Peyer's patch (tissue), 4 donors: ENCODE results near the gene MEMO1. TPM values are rescaled to one million over a fixed set of nuclear protein-coding genes. Genes with fewer than 3 reads are reported as not detected.

ENCODE experiments used
- DNase-seq, 3 donors: peaks; one replicate each; pipeline ENCODE4 v3.0.0-alpha.2; 2017 to 2019
- H3K27ac ChIP-seq, 4 donors: fragments of 200-600 bp; sonication (generic); one replicate each; pipeline ENCODE4 v1.5.1; 2016 to 2019
- H3K27me3 ChIP-seq, 2 donors: fragments of 200-600 bp; sonication (generic); one replicate each; pipeline ENCODE4 v1.5.1; 2019
- H3K36me3 ChIP-seq, 3 donors: fragments of 200-600 bp; sonication (generic); one replicate each; pipeline ENCODE4 v1.5.1; 2016 to 2019
- H3K4me1 ChIP-seq, 4 donors: fragments of 200-600 bp; sonication (generic); one replicate each; pipeline ENCODE4 v1.5.1; 2016 to 2019
- H3K4me3 ChIP-seq, 4 donors: fragments of 200-600 bp; sonication (generic); 1 replicate in 3 of 4; 2 replicates in 1 of 4; pipeline ENCODE4 v1.5.1; 2016 to 2019; ENCODE audit warnings: mild to moderate bottlenecking in 1 of 4
- H3K9me3 ChIP-seq, 4 donors: fragments of 200-600 bp; sonication (generic); one replicate each; pipeline ENCODE4 v1.5.1; 2016 to 2019; ENCODE audit warnings: mild to moderate bottlenecking in 1 of 4
- POLR2A ChIP-seq, 2 donors: fragments of 450-650 bp; IDR thresholded peaks; one replicate each; pipeline ENCODE4 v1.5.1; 2017; ENCODE audit warnings: antibody characterized with exemption in 2 of 2, mild to moderate bottlenecking in 2 of 2, moderate library complexity in 2 of 2
- total RNA-seq, 4 donors: library from RNA; depleted of rRNA; stranded (reverse); fragments of >200 nt; gene quantifications; one replicate each; pipeline ENCODE4 v1.1.0, GENCODE V29; 2016
- TF ChIP-seq, protein P1 (sequence below), 6 experiments: fragments of 450-650 bp in 4 of 6; fragments of 200-600 bp in 2 of 6; sonication (generic) in 1 of 6; IDR thresholded peaks; one replicate each; pipeline ENCODE4 v1.5.1; 2017 to 2019; ENCODE audit warnings: antibody characterized with exemption in 6 of 6, mild to moderate bottlenecking in 3 of 6, moderate library complexity in 1 of 6

Gene MEMO1
- total RNA-seq, 4 donors from 2014 or later = 5.2 to 27.3 (median 21.7) TPM

DNA sequence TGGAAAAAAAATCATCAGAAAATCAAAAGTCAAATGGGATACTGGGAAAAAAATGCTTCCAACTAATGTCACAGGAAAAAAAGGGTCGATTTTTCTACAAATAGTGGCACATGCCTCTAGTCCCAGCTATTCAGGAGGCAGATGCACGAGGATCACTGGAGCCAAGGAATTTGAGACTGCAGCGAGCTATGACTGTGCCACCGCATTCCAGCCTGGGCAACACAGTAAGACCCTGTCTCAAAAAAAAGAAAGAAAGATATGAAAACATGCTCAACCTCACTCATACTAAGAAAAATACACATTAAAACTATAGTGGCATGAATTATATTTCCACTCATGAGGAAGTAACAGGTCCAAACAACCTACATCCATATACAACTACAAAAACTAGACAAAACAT is 17.9 kb downstream of the MEMO1 start:
- H3K27ac ChIP-seq = no peak overlapping the region
- no peak overlapping the region for H3K4me3 ChIP-seq
- H3K9me3 ChIP-seq = no peaks in the 10 kb centered on the region
- no peaks in the 10 kb centered on the region for H3K36me3 ChIP-seq
- H3K27me3 ChIP-seq = no peaks in the 10 kb centered on the region
- DNase-seq = no peak
- H3K4me1 ChIP-seq = no peaks in the 10 kb centered on the region
- TF ChIP-seq POLR2A (IDR thresholded peaks at IDR 0.05) = no peak
- TF ChIP-seq, protein P1, sequence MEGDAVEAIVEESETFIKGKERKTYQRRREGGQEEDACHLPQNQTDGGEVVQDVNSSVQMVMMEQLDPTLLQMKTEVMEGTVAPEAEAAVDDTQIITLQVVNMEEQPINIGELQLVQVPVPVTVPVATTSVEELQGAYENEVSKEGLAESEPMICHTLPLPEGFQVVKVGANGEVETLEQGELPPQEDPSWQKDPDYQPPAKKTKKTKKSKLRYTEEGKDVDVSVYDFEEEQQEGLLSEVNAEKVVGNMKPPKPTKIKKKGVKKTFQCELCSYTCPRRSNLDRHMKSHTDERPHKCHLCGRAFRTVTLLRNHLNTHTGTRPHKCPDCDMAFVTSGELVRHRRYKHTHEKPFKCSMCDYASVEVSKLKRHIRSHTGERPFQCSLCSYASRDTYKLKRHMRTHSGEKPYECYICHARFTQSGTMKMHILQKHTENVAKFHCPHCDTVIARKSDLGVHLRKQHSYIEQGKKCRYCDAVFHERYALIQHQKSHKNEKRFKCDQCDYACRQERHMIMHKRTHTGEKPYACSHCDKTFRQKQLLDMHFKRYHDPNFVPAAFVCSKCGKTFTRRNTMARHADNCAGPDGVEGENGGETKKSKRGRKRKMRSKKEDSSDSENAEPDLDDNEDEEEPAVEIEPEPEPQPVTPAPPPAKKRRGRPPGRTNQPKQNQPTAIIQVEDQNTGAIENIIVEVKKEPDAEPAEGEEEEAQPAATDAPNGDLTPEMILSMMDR (IDR thresholded peaks at IDR 0.05) = no peak

DNA sequence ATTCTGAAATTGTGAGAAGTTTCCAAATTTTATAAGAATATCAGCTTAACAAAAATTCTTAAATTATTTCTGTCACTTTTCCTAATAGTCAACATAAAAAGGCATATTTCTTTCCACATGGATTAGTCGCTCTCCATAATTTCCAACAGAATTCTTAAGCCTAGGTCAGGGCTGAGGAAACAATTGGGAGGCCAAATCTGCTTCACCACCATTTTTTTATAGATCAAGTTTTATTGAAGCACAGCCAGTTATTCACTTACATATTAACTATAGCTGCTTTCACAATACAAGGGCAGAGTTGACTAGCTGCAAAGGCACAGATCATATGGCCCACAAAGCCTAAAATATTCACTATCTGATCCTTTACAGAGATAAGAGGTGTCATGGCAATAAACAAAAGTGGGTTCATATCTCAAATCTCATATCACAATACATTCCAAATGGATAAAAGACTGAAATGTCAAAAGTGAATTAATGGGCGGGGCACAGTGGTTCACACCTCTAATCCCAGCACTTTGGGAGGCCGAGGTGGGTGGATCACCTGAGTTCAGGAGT is 18.7 kb downstream of the MEMO1 start:
- no peak for DNase-seq
- Histone ChIP-seq H3K4me3 (no peak overlapping the region), H3K27me3 (no peaks in the 10 kb centered on the region), H3K9me3 (no peaks in the 10 kb centered on the region), H3K27ac (no peak overlapping the region), H3K36me3 (no peaks in the 10 kb centered on the region), H3K4me1 (no peaks in the 10 kb centered on the region)
- TF ChIP-seq POLR2A (IDR thresholded peaks at IDR 0.05) = no peak
- TF ChIP-seq, protein P1 (IDR thresholded peaks at IDR 0.05) = no peak

DNA sequence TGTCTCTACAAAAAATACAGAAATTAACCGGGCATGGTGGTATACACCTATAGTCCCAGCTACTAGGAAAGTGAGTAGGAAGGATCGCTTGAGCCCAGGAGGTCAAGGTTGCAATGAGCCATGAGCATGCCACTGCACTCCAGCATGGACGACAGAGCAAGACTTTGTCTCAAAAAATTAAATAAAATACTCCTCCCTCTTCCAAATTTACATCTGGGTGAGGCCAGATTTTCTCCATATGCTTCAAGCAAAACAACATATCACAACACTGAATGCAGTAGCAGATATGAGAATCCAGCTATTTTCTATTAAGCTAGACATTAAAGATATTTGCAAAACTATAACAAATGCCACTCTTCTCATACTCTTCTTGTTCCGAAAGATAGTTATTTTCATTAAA is 20.9 kb downstream of the MEMO1 start:
- Histone ChIP-seq H3K9me3 (no peaks in the 10 kb centered on the region), H3K27ac (no peak overlapping the region), H3K36me3 (no peaks in the 10 kb centered on the region), H3K4me1 (no peaks in the 10 kb centered on the region), H3K27me3 (no peaks in the 10 kb centered on the region), H3K4me3 (no peak overlapping the region)
- no peak for TF ChIP-seq POLR2A (IDR thresholded peaks at IDR 0.05)
- TF ChIP-seq, protein P1 (IDR thresholded peaks at IDR 0.05) = no peak
- no peak for DNase-seq

DNA sequence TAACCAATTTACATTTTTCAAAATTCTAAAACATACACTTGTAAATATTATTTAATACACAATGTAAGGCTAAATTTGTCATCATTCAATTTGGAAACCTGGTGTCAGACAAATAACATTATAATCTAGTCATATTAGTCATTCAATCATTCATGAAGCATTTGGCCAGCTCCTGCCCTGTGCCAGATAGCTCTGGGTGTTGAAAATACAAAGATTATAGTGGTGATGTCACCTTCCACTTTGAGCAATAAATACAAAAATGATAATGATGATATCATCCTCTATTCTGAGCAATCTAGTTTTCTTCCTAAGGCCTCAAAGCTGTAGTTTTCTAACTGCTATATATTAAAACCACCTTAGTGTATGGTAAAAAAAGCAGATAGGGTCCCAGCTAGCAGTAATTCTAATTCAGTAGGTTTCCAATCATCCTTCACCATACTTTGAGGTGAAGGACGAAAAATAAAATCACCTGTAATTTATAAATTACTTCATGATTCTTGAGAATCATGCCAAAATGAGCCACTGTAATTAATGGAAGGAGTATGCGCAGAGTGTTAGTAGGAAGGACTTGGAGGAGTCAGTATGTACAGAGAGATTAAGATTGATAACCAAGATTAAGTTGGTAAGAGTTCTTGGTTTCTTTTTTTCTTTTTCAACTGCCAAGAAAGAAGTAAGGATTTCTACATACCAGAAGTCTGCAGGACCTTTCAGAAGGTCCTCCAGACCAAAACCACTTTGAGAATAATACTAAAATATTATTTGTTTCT is 23.2 kb downstream of the MEMO1 start:
- TF ChIP-seq, protein P1 (IDR thresholded peaks at IDR 0.05) = no peak
- no peak for TF ChIP-seq POLR2A (IDR thresholded peaks at IDR 0.05)
- no peak for DNase-seq
- Histone ChIP-seq H3K27me3 (no peaks in the 10 kb centered on the region), H3K4me3 (no peak overlapping the region), H3K9me3 (no peaks in the 10 kb centered on the region), H3K27ac (no peak overlapping the region), H3K4me1 (no peaks in the 10 kb centered on the region), H3K36me3 (no peaks in the 10 kb centered on the region)

DNA sequence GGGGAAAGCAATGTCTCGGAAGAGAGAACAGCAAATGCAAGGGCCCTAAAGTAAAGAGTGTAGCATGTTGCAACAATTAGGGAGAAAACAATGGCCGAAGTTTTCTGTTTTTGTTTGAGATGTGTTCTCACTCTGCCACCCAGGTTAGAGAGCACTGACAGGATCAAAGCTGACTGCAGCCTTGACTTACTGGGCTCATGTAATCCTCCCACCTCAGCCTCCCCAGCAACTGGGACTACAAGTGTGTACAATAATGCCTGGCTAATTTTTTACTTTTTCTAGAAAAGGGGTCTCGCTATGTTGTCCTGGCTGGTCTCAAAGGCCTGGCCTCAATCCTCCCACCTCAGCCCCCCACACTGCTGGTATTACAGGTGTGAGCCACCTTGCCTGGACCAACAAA is 23.9 kb downstream of the MEMO1 start:
- no peak overlapping the region for H3K27ac ChIP-seq
- no peaks in the 10 kb centered on the region for H3K4me1 ChIP-seq
- H3K9me3 ChIP-seq = no peaks in the 10 kb centered on the region
- no peak for TF ChIP-seq POLR2A (IDR thresholded peaks at IDR 0.05)
- TF ChIP-seq, protein P1 (IDR thresholded peaks at IDR 0.05) = no peak
- H3K27me3 ChIP-seq = no peaks in the 10 kb centered on the region
- H3K4me3 ChIP-seq = no peak overlapping the region
- no peaks in the 10 kb centered on the region for H3K36me3 ChIP-seq
- DNase-seq = no peak
